NOMO-1 treated with DMSO at 0.1 percent for 48 hours (cell line): Measurements from ENCODE around the gene CCDC12.
"Not testable (repeated sequence)": the region's sequence is repeated elsewhere in the genome, so short reads cannot be mapped to it uniquely, and the experiment has no call there.

ENCODE experiments used
- DNase-seq: peaks from one replicate; lab custom pipeline; 2025; ENCODE audit not compliant: unreplicated experiment; lab: John Stamatoyannopoulos, UW

The CCDC12 gene

GRCh38 chr3:46981932-46982471, 5.5 kb upstream of the CCDC12 start:
- no peak for DNase-seq

GRCh38 chr3:46979958-46980497, 3.5 kb upstream of the CCDC12 start:
- no peak for DNase-seq

GRCh38 chr3:46978985-46979944, 2.7 kb upstream of the CCDC12 start, which contains the start of gene NBEAL2:
Gene NBEAL2 (plus strand): TSS chr3:46979666. CDS start chr3:46979862, 196 bp downstream.
- DNase-seq, result peak; percentile 98

GRCh38 chr3:46978381-46978780, 1.8 kb upstream of the CCDC12 start:
- no peak for DNase-seq

- DNase-seq, result no peak
Measured at GRCh38 chr3:46977811-46978195, 1.3 kb upstream of the CCDC12 start.

GRCh38 chr3:46974421-46975171, 1.9 kb downstream of the CCDC12 start:
- DNase-seq, result peak; percentile 76

GRCh38 chr3:46972396-46972795, 4.1 kb downstream of the CCDC12 start:
- no peak for DNase-seq

- peak; percentile 64 for DNase-seq
Measured at GRCh38 chr3:46971742-46972141, 4.8 kb downstream of the CCDC12 start.

GRCh38 chr3:46971151-46971550, 5.4 kb downstream of the CCDC12 start:
- DNase-seq, result no peak

- DNase-seq, result no peak
Measured at GRCh38 chr3:46970391-46971091, 6.0 kb downstream of the CCDC12 start.

- DNase-seq, result no peak
Measured at GRCh38 chr3:46968783-46969428, 7.6 kb downstream of the CCDC12 start.

GRCh38 chr3:46966811-46967210, 9.7 kb downstream of the CCDC12 start:
- DNase-seq, result no peak

GRCh38 chr3:46965151-46965550, 11.4 kb downstream of the CCDC12 start:
- DNase-seq, result peak; percentile 89

- not testable (repeated sequence) for DNase-seq
Measured at GRCh38 chr3:46964038-46964590, 12.4 kb downstream of the CCDC12 start.

- DNase-seq, result no peak
Measured at GRCh38 chr3:46962990-46963389, 13.6 kb downstream of the CCDC12 start.

GRCh38 chr3:46962427-46962826, 14.1 kb downstream of the CCDC12 start:
- DNase-seq, result no peak

- no peak for DNase-seq
Measured at GRCh38 chr3:46960835-46961234, 15.7 kb downstream of the CCDC12 start.

- peak; percentile 25 for DNase-seq
Measured at GRCh38 chr3:46960081-46960701, 16.4 kb downstream of the CCDC12 start.

- DNase-seq, result no peak
Measured at GRCh38 chr3:46959161-46959511, 17.4 kb downstream of the CCDC12 start.
